Pancreas (tissue), 10 donors: Measurements from ENCODE around the gene TRAF3. TPM values are rescaled to one million over a fixed set of nuclear protein-coding genes. Genes with fewer than 3 reads are reported as not detected.

Experiments
- ATAC-seq, 4 donors: fragments of 200-7000 bp; cut with Tn5 transposase; one replicate each; pipeline versions ENCODE4 v1.8.0 to v1.9.1; 2020; ENCODE audit warnings: mild to moderate bottlenecking in 4 of 4, moderate library complexity in 4 of 4
- DNase-seq, 6 donors: peaks; one replicate each; pipeline ENCODE4 v3.0.0-alpha.2; 2020
- FAIRE-seq: peaks from 2 replicates; lab custom pipeline; 2012; peaks lifted over from hg19 to GRCh38; lab: Jason Lieb, UNC
- H3K27ac ChIP-seq, 4 donors: fragments of 200-600 bp; sonication (generic); 1 replicate in 3 of 4; 2 replicates in 1 of 4; pipeline versions ENCODE4 v1.5.0 to v1.8.0; 2020
- H3K27me3 ChIP-seq, 4 donors: fragments of 200-600 bp; one replicate each; pipeline ENCODE4 v1.8.0; 2021
- H3K36me3 ChIP-seq, 3 donors: fragments of 200-600 bp; sonication (generic) in 1 of 3; one replicate each; pipeline versions ENCODE4 v1.5.0 to v1.8.0; 2020 to 2021
- H3K4me1 ChIP-seq, 3 donors: fragments of 200-600 bp; one replicate each; pipeline ENCODE4 v1.8.0; 2021
- H3K4me3 ChIP-seq, 4 donors: fragments of 200-600 bp; sonication (generic) in 2 of 4; one replicate each; pipeline versions ENCODE4 v1.5.0 to v1.8.0; 2020 to 2021
- H3K9me3 ChIP-seq, 4 donors: fragments of 200-600 bp; one replicate each; pipeline ENCODE4 v1.8.0; 2021
- WGBS, 2 donors: extraction: QIAGEN DNeasy Blood & Tissue Kit; methylation state at CpG; one replicate each; pipeline ENCODE4 v1.1.7; 2013; 5-methylcytosine and 5-hydroxymethylcytosine counted together
- intact Hi-C, 3 donors: fragments of 100-400 bp; cut with DNase I; formaldehyde crosslinking; loops; one replicate each; pipeline versions ENCODE4 v1.11.1 to v1.14.2; 2022
- polyA plus RNA-seq, 2 donors: library from polyadenylated mRNA; stranded (reverse); fragments of 200-250 nt; gene quantifications; one replicate each; pipeline ENCODE4 v1.2.3, GENCODE V29; 2013
- total RNA-seq, 6 donors: library from RNA; stranded (reverse); fragmentation: NEBNext Ultra II Directional in 4 of 6; extraction: Animal tissue kit (Norgen Biotek cat#: 25700) in 4 of 6; gene quantifications; one replicate each; pipeline versions ENCODE4 v1.2.1 to v1.2.4, GENCODE V29; 2021 to 2023
- TF ChIP-seq, protein P1 (sequence below), 4 donors: fragments of 200-600 bp; sonication (generic) in 3 of 4; IDR thresholded peaks; one replicate each; pipeline versions ENCODE4 v1.5.0 to v1.8.0; 2021; ENCODE audit warnings: antibody characterized with exemption in 4 of 4
- donor health status: healthy with polysubstance abuse.
- donor health status: DM: no; HTN: no; CAD: no; lungs with moderate emphysema.
- donor health status: DM: no; HTN: no; CAD: no.
- donor health status: control.
- donor health status: control.
- donor health status: Bipolar disorder and iron deficiency.
- donor health status: DM: yes; HTN: yes; CAD: no.
- donor health status: DM: no; HTN: no; CAD: no.
- donor health status: DM: no; HTN: no; CAD: no.
- donor health status: DM: yes; HTN: yes; CAD: no.

The TRAF3 gene
- total and polyA plus RNA-seq, 8 donors, result 3.6 to 14.7 (median 6.1) TPM

- Histone ChIP-seq H3K36me3 (no peaks in the 10 kb centered on the region), H3K4me1 (no peaks in the 10 kb centered on the region), H3K27ac (no peak overlapping the region), H3K9me3 (no peaks in the 10 kb centered on the region), H3K4me3 (no peak overlapping the region), H3K27me3 (no peaks in the 10 kb centered on the region)
- ATAC-seq, result no peak
- DNase-seq, result no peak
- intact Hi-C loops, result no loop called here
- no peak for FAIRE-seq
- TF ChIP-seq, protein P1, sequence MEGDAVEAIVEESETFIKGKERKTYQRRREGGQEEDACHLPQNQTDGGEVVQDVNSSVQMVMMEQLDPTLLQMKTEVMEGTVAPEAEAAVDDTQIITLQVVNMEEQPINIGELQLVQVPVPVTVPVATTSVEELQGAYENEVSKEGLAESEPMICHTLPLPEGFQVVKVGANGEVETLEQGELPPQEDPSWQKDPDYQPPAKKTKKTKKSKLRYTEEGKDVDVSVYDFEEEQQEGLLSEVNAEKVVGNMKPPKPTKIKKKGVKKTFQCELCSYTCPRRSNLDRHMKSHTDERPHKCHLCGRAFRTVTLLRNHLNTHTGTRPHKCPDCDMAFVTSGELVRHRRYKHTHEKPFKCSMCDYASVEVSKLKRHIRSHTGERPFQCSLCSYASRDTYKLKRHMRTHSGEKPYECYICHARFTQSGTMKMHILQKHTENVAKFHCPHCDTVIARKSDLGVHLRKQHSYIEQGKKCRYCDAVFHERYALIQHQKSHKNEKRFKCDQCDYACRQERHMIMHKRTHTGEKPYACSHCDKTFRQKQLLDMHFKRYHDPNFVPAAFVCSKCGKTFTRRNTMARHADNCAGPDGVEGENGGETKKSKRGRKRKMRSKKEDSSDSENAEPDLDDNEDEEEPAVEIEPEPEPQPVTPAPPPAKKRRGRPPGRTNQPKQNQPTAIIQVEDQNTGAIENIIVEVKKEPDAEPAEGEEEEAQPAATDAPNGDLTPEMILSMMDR (IDR thresholded peaks at IDR 0.05), result no peak
- WGBS, 2 donors, result 94% methylated on average over 12 of the region's 12 CpGs
Observed at GRCh38 chr14:102734436-102734835, 42.8 kb upstream of the TRAF3 start.

DNA sequence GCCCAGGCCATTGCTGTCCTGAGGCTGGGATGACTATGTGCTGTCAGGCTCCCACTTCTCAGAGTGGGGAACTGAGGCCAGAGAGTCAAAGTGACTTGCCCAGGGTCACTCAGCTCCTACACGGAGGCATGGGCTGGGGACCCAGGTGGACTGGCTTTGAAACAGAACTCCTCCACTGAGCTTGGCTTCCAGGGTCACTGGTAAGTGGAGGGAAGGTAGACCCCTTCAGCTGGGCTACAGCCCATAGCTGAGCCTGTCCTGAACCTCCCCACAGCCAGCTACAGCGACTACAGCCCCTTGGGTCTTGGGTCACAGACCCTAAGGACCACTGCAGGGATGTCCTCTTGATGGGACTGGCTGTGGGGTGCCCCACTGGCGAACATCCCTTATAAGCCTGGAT lies 40.3 kb upstream of the TRAF3 start:
- Histone ChIP-seq H3K27ac (no peak overlapping the region), H3K4me3 (no peak overlapping the region), H3K27me3 (no peaks in the 10 kb centered on the region), H3K4me1 (no peaks in the 10 kb centered on the region), H3K9me3 (no peaks in the 10 kb centered on the region), H3K36me3 (no peaks in the 10 kb centered on the region)
- ATAC-seq (no peak), DNase-seq (no peak), FAIRE-seq (no peak)
- intact Hi-C loops, result no loop called here
- TF ChIP-seq, protein P1 (IDR thresholded peaks at IDR 0.05), result no peak
- WGBS, 2 donors, result 89 to 97% methylated on average over 3 of the region's 3 CpGs

- TF ChIP-seq, protein P1 (IDR thresholded peaks at IDR 0.05), result no peak
- DNase-seq (no peak), ATAC-seq (no peak), FAIRE-seq (no peak)
- Histone ChIP-seq H3K27me3 (no peaks in the 10 kb centered on the region), H3K27ac (no peak overlapping the region), H3K36me3 (no peaks in the 10 kb centered on the region), H3K9me3 (no peaks in the 10 kb centered on the region), H3K4me1 (no peaks in the 10 kb centered on the region), H3K4me3 (no peak overlapping the region)
- intact Hi-C loops, result no loop called here
- 94 to 96% methylated on average over 18 of the region's 18 CpGs for WGBS, 2 donors
Observed at GRCh38 chr14:102737402-102738372, 39.6 kb upstream of the TRAF3 start.

DNA sequence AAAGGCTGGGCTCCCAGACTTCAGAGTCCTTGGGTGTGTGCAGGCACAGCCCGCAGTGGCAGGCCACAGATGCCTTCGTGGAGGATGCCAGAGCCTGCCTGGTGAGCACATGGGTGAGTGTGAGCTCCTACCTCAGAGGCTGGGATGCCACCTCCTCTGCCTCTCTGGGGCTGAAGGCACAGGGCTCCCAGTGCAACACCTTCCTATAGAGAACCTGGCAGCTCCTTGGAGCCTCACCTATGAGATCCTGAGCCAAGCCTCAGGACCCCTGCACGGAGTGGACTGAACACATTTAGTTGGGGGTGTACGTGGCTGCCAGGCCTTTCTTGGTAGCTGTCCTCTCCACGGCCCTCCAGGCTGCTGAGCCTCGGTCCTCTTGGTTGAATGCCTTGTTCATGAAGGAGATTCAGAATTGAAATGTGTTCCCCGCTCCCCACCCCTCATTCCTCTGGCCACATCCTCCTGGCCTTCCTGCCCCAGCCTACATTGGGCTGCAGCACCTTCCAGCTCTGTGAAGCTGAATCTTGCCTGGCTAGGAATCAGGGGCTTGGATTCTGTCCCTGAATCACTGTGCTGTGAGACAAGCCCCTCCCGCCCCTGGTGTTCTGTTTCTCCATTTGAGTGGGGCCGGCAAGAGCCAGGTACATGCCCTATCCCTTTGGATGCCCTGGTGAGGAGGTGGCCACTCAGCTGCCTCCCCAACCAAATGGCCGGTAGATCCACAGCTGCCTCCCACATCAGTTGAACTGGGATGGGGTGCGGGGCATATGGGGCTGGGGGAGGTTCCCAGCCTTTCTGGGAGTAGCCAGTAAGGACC lies 38.7 kb upstream of the TRAF3 start:
- 91 to 92% methylated on average over 11 of the region's 11 CpGs for WGBS, 2 donors
- intact Hi-C loops, result no loop called here
- DNase-seq, result no peak

More for the DNA sequence above, 38.7 kb upstream of the TRAF3 start:
- Histone ChIP-seq H3K27ac (no peak overlapping the region), H3K4me1 (no peaks in the 10 kb centered on the region), H3K36me3 (no peaks in the 10 kb centered on the region), H3K27me3 (no peaks in the 10 kb centered on the region), H3K4me3 (no peak overlapping the region), H3K9me3 (no peaks in the 10 kb centered on the region)
- TF ChIP-seq, protein P1 (IDR thresholded peaks at IDR 0.05), result no peak
- ATAC-seq (no peak), FAIRE-seq (no peak)
